A549 (cell line): ENCODE data around the gene SLC35B4.

ENCODE experiments used
- BHLHE40 ChIP-seq: IDR thresholded peaks from 2 replicates; pipeline ENCODE4 v1.6.1; 2012; ENCODE audit warnings: low read depth, low read length, inconsistent platforms
- EP300 ChIP-seq, 2 experiments: fragments of >200 bp; sonication (Bioruptor Twin); formaldehyde crosslinking; IDR thresholded peaks; 2 replicates in 1 of 2; 3 replicates in 1 of 2; pipeline ENCODE4 v1.6.1; 2016 to 2017
- KDM5A ChIP-seq: fragments of 200-600 bp; sonication (generic); IDR thresholded peaks from 2 replicates; pipeline ENCODE4 v1.6.1; 2016; ENCODE audit warnings: antibody characterized with exemption, mild to moderate bottlenecking
- POLR2A ChIP-seq: IDR thresholded peaks from 2 replicates; pipeline ENCODE4 v1.6.1; 2012; ENCODE audit warnings: mild to moderate bottlenecking, low read length
- RAD21 ChIP-seq, 2 experiments: fragments of >200 bp in 1 of 2; sonication (Bioruptor Twin) in 1 of 2; formaldehyde crosslinking in 1 of 2; IDR thresholded peaks in 1 of 2; conservative IDR thresholded peaks in 1 of 2; 2 replicates in 1 of 2; 3 replicates in 1 of 2; pipeline ENCODE4 v1.6.1; 2012 to 2018; ENCODE audit warnings: inconsistent platforms in 1 of 2
- RCOR1 ChIP-seq: fragments of 150-350 bp; IDR thresholded peaks from 2 replicates; pipeline ENCODE4 v1.6.1; 2014; ENCODE audit warnings: antibody characterized with exemption, low read length, low read depth
- SREBF2 ChIP-seq: fragments of 450-650 bp; IDR thresholded peaks from 2 replicates; pipeline ENCODE4 v1.6.1; 2014; ENCODE audit warnings: mild to moderate bottlenecking, moderate library complexity
- TP53 ChIP-seq: fragments of 250-450 bp; sonication (Bioruptor Pico); IDR thresholded peaks from 2 replicates; pipeline ENCODE4 v1.5.0; 2021; ENCODE audit warnings: mild to moderate bottlenecking, moderate library complexity
- TF ChIP-seq, protein P1 (sequence below): fragments of >200 bp; sonication (Bioruptor Twin); formaldehyde crosslinking; IDR thresholded peaks from 3 replicates; pipeline ENCODE4 v1.5.1; 2016
- TF ChIP-seq, protein P2 (sequence below): IDR thresholded peaks from 2 replicates; pipeline ENCODE4 v1.6.1; 2012; ENCODE audit warnings: low read depth, borderline replicate concordance
- TF ChIP-seq, protein P3 (sequence below): fragments of 250-450 bp; sonication (Bioruptor Pico); IDR thresholded peaks from 2 replicates; pipeline ENCODE4 v1.5.0; 2021; ENCODE audit warnings: mild to moderate bottlenecking, moderate library complexity, borderline replicate concordance

DNA sequence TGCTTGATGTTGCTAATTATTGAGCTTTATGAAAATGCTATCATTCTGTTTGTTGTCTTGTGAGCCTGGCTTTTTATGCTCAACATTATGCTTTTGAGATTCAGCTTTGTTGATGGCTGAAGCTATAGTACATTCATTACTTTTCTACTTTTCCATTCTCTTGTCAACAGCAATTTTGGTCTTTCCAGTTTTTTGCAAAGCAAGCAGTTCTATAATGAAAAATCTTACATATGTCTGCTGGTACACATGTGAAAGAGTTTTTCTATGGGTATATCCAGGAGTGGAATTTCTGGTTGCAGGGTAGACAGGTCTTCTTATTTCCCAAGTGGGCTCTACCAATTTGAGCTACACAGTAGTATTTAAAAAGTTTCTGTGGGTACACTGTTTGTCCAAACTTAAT lies 36.8 kb downstream of the SLC35B4 start:
- TF ChIP-seq SREBF2 (no peak), POLR2A (no peak), KDM5A (no peak), RCOR1 (no peak), BHLHE40 (no peak), EP300 (IDR thresholded peaks at IDR 0.05) (no peak), TP53 (CRISPR knock-in tag) (no peak), RAD21 (conservative IDR thresholded peaks at IDR 0.05 in 1 of 2, IDR thresholded peaks at IDR 0.05 in 1 of 2) (no peak)
- TF ChIP-seq, protein P1, sequence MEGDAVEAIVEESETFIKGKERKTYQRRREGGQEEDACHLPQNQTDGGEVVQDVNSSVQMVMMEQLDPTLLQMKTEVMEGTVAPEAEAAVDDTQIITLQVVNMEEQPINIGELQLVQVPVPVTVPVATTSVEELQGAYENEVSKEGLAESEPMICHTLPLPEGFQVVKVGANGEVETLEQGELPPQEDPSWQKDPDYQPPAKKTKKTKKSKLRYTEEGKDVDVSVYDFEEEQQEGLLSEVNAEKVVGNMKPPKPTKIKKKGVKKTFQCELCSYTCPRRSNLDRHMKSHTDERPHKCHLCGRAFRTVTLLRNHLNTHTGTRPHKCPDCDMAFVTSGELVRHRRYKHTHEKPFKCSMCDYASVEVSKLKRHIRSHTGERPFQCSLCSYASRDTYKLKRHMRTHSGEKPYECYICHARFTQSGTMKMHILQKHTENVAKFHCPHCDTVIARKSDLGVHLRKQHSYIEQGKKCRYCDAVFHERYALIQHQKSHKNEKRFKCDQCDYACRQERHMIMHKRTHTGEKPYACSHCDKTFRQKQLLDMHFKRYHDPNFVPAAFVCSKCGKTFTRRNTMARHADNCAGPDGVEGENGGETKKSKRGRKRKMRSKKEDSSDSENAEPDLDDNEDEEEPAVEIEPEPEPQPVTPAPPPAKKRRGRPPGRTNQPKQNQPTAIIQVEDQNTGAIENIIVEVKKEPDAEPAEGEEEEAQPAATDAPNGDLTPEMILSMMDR = no peak
- TF ChIP-seq, protein P2, sequence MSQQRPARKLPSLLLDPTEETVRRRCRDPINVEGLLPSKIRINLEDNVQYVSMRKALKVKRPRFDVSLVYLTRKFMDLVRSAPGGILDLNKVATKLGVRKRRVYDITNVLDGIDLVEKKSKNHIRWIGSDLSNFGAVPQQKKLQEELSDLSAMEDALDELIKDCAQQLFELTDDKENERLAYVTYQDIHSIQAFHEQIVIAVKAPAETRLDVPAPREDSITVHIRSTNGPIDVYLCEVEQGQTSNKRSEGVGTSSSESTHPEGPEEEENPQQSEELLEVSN = no peak
- TF ChIP-seq, protein P3, sequence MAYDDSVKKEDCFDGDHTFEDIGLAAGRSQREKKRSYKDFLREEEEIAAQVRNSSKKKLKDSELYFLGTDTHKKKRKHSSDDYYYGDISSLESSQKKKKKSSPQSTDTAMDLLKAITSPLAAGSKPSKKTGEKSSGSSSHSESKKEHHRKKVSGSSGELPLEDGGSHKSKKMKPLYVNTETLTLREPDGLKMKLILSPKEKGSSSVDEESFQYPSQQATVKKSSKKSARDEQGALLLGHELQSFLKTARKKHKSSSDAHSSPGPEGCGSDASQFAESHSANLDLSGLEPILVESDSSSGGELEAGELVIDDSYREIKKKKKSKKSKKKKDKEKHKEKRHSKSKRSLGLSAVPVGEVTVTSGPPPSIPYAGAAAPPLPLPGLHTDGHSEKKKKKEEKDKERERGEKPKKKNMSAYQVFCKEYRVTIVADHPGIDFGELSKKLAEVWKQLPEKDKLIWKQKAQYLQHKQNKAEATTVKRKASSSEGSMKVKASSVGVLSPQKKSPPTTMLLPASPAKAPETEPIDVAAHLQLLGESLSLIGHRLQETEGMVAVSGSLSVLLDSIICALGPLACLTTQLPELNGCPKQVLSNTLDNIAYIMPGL (CRISPR knock-in tag) = no peak
